ENCODE measurements around the gene C16orf96.

C16orf96 gene

GRCh38 chr16:4601864-4602186, 45.7 kb downstream of the C16orf96 start:
- 85 to 91% methylated on average over 4 to 5 of the region's 6 CpGs for WGBS, 2 experiments (ENCODE audit: insufficient coverage in 2 of 2)
- Histone ChIP-seq H3K4me3 (ENCODE audit: extremely low read depth, insufficient read depth, low read length, poor library complexity, severe bottlenecking) (no peak overlapping the region), H3K4me1 (ENCODE audit: control insufficient read depth, insufficient read depth, low read length, poor library complexity, severe bottlenecking) (no peaks in the 10 kb centered on the region), H3K36me3 (ENCODE audit: control insufficient read depth, insufficient read depth, low read length) (peaks cover 4% of the 10 kb centered on the region), H3K27ac (ENCODE audit: low read depth, low read length, severe bottlenecking) (no peak overlapping the region), H3K9me3 (ENCODE audit: control insufficient read depth, low read length) (no peaks in the 10 kb centered on the region)

- Histone ChIP-seq H3K27ac (ENCODE audit: low read depth, low read length, severe bottlenecking) (no peak overlapping the region), H3K9me3 (ENCODE audit: control insufficient read depth, low read length) (no peaks in the 10 kb centered on the region), H3K4me1 (ENCODE audit: control insufficient read depth, insufficient read depth, low read length, poor library complexity, severe bottlenecking) (no peaks in the 10 kb centered on the region), H3K4me3 (ENCODE audit: extremely low read depth, insufficient read depth, low read length, poor library complexity, severe bottlenecking) (no peak overlapping the region), H3K36me3 (ENCODE audit: control insufficient read depth, insufficient read depth, low read length) (peaks cover 9% of the 10 kb centered on the region)
- WGBS, 2 experiments (ENCODE audit: insufficient coverage in 2 of 2): 86 to 90% methylated on average over 3 to 8 of the region's 8 CpGs
Measured at GRCh38 chr16:4602331-4602730, 46.2 kb downstream of the C16orf96 start.

GRCh38 chr16:4603624-4604170, 47.6 kb downstream of the C16orf96 start:
- no peak overlapping the region for H3K27ac ChIP-seq (ENCODE audit: low read depth, low read length, severe bottlenecking)
- no peak overlapping the region for H3K4me3 ChIP-seq (ENCODE audit: extremely low read depth, insufficient read depth, low read length, poor library complexity, severe bottlenecking)
- H3K36me3 ChIP-seq (ENCODE audit: control insufficient read depth, insufficient read depth, low read length): peaks cover 22% of the 10 kb centered on the region
- H3K9me3 ChIP-seq (ENCODE audit: control insufficient read depth, low read length): no peaks in the 10 kb centered on the region
- H3K4me1 ChIP-seq (ENCODE audit: control insufficient read depth, insufficient read depth, low read length, poor library complexity, severe bottlenecking): no peaks in the 10 kb centered on the region
- 88 to 92% methylated on average over 9 to 13 of the region's 13 CpGs for WGBS, 2 experiments (ENCODE audit: insufficient coverage in 2 of 2)

- WGBS, 2 experiments (ENCODE audit: insufficient coverage in 2 of 2): 79 to 82% methylated on average over 15 of the region's 15 CpGs
- Histone ChIP-seq H3K27ac (ENCODE audit: low read depth, low read length, severe bottlenecking) (no peak overlapping the region), H3K9me3 (ENCODE audit: control insufficient read depth, low read length) (no peaks in the 10 kb centered on the region), H3K36me3 (ENCODE audit: control insufficient read depth, insufficient read depth, low read length) (peaks cover 26% of the 10 kb centered on the region), H3K4me1 (ENCODE audit: control insufficient read depth, insufficient read depth, low read length, poor library complexity, severe bottlenecking) (no peaks in the 10 kb centered on the region), H3K4me3 (ENCODE audit: extremely low read depth, insufficient read depth, low read length, poor library complexity, severe bottlenecking) (no peak overlapping the region)
Measured at GRCh38 chr16:4604401-4604800, 48.3 kb downstream of the C16orf96 start.

DNA sequence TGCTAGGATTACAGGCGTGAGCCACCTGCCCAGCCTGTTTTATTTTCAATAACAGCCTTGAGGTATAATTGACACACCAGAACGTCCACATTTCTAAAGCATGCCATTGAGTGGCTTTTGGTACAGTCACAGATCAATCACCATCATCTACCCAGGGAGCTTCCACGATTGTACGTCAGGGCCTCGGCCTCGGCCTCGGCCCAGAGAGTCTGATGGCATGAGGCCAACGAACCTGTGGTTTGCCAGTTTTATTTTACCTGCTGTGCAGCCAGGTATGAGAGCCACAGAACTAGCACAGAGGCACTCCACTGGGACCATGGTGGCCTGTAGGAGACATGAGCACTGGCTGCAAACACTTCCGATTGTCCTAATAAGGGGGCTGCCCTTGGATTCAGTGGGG, 50.2 kb downstream of the C16orf96 start:
- 97% methylated on average over 8 of the region's 9 CpGs for WGBS, 2 experiments (ENCODE audit: insufficient coverage in 2 of 2)
- Histone ChIP-seq H3K36me3 (ENCODE audit: control insufficient read depth, insufficient read depth, low read length) (peaks cover 45% of the 10 kb centered on the region), H3K9me3 (ENCODE audit: control insufficient read depth, low read length) (no peaks in the 10 kb centered on the region), H3K4me3 (ENCODE audit: extremely low read depth, insufficient read depth, low read length, poor library complexity, severe bottlenecking) (no peak overlapping the region), H3K4me1 (ENCODE audit: control insufficient read depth, insufficient read depth, low read length, poor library complexity, severe bottlenecking) (no peaks in the 10 kb centered on the region), H3K27ac (ENCODE audit: low read depth, low read length, severe bottlenecking) (no peak overlapping the region)

DNA sequence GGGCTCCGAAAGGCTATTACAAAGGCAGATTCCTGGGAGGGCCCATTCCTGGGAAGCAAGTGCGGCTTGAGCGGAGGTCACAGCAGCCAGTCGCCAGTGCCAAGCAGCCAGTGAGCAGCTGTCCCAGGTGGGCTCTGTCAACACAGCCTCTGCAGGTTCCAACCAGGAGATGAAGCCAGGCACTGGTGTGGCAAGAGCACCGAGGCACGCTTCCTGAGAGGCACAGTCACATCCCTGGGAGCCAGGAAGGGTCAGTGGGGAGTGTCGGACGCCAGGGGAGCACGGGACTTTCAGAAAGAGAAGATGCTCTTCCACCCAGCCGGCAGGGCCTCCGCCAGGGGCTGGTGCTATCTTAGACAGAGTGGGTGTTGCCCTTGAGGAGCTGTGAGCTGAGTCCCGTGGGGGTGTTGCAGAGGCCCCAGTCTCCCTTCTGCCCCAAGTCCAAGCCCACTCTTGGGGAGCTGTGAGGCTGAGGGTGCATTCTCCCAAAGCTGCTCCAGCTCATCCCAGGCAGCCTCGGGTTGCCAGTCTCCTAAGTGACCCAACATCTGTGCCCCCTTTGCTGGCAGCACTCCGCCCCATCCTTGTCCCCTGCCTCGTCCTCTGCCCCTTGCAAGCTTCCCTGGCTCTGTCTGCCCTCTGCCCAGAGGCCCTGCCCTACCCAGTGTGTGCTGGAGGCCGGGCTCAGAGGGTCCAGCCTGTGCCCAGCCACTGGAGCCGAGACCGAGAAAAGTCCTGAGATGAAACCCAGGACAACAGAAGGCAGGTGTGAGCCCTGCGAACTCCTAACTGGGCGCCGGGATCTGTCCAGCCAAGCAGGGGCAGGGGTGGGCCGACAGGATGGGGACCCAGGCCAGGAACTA, 51.9 kb downstream of the C16orf96 start:
- Histone ChIP-seq H3K27ac (ENCODE audit: low read depth, low read length, severe bottlenecking) (no peak overlapping the region), H3K4me3 (ENCODE audit: extremely low read depth, insufficient read depth, low read length, poor library complexity, severe bottlenecking) (no peak overlapping the region), H3K36me3 (ENCODE audit: control insufficient read depth, insufficient read depth, low read length) (peaks cover 45% of the 10 kb centered on the region), H3K9me3 (ENCODE audit: control insufficient read depth, low read length) (no peaks in the 10 kb centered on the region), H3K4me1 (ENCODE audit: control insufficient read depth, insufficient read depth, low read length, poor library complexity, severe bottlenecking) (no peaks in the 10 kb centered on the region)
- 94 to 98% methylated on average over 15 to 21 of the region's 22 CpGs for WGBS, 2 experiments (ENCODE audit: insufficient coverage in 2 of 2)

GRCh38 chr16:4608704-4608980, 52.5 kb downstream of the C16orf96 start:
- H3K27ac ChIP-seq (ENCODE audit: low read depth, low read length, severe bottlenecking): no peak overlapping the region
- 95 to 97% methylated on average over 5 to 7 of the region's 8 CpGs for WGBS, 2 experiments (ENCODE audit: insufficient coverage in 2 of 2)
- no peaks in the 10 kb centered on the region for H3K4me1 ChIP-seq (ENCODE audit: control insufficient read depth, insufficient read depth, low read length, poor library complexity, severe bottlenecking)
- H3K36me3 ChIP-seq (ENCODE audit: control insufficient read depth, insufficient read depth, low read length): peaks cover 45% of the 10 kb centered on the region
- no peak overlapping the region for H3K4me3 ChIP-seq (ENCODE audit: extremely low read depth, insufficient read depth, low read length, poor library complexity, severe bottlenecking)
- no peaks in the 10 kb centered on the region for H3K9me3 ChIP-seq (ENCODE audit: control insufficient read depth, low read length)

- Histone ChIP-seq H3K4me1 (ENCODE audit: control insufficient read depth, insufficient read depth, low read length, poor library complexity, severe bottlenecking) (no peaks in the 10 kb centered on the region), H3K4me3 (ENCODE audit: extremely low read depth, insufficient read depth, low read length, poor library complexity, severe bottlenecking) (no peak overlapping the region), H3K9me3 (ENCODE audit: control insufficient read depth, low read length) (no peaks in the 10 kb centered on the region), H3K36me3 (ENCODE audit: control insufficient read depth, insufficient read depth, low read length) (peaks cover 45% of the 10 kb centered on the region), H3K27ac (ENCODE audit: low read depth, low read length, severe bottlenecking) (no peak overlapping the region)
- 95% methylated on average over 30 to 44 of the region's 45 CpGs for WGBS, 2 experiments (ENCODE audit: insufficient coverage in 2 of 2)
Measured at GRCh38 chr16:4609200-4610010, 53.3 kb downstream of the C16orf96 start.

DNA sequence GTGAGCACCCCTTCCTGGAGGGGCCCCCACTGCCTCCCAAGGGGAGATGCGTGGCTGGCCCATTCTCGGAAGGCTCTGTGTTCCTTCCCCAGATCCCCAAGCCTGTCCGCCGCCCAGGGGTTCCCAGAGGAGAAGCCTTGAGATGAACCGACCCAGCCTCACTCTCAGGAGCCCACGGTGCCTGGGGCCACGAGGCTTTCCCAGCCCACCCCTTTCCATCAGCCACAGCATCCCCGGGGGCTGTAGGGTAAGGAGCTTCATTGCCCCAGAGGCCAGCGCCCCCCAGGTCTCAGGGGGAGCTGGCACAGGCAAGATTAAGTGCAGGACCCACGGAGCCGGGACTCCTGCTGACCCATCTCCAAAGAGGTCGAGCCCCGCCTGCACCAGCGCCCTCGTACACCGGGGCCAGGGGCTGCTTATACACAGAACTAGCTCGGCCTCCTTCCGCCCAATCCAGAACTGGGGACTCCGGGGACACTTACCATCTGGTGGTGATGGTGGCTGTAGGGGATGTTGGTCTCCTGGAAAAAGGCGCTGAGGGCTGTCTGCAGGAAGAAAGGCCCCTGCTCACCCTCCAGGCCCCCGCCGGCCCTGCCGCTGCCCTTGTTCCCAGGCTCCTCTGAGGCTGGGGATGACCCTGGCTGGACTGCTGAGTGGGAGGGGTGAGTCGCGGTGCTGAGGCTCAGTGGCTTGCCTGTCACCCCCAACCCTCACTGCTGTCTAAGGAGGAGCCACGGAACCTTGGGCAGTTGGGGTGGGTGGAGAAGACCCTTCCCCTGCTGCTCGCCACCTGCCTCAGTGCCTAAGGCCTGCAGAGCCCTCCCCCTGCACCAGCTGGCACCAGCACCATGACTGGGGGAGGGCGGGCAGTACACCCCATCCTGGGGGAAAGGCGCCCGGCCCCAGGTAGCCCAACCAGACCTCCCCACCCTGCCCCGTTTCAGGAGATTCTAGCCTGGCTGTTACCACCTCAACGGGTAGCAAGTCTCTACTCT, 54.2 kb downstream of the C16orf96 start:
- H3K9me3 ChIP-seq (ENCODE audit: control insufficient read depth, low read length): no peaks in the 10 kb centered on the region
- H3K27ac ChIP-seq (ENCODE audit: low read depth, low read length, severe bottlenecking): no peak overlapping the region
- H3K36me3 ChIP-seq (ENCODE audit: control insufficient read depth, insufficient read depth, low read length): peaks cover 45% of the 10 kb centered on the region
- 85 to 93% methylated on average over 20 to 22 of the region's 32 CpGs for WGBS, 2 experiments (ENCODE audit: insufficient coverage in 2 of 2)
- no peak overlapping the region for H3K4me3 ChIP-seq (ENCODE audit: extremely low read depth, insufficient read depth, low read length, poor library complexity, severe bottlenecking)
- no peaks in the 10 kb centered on the region for H3K4me1 ChIP-seq (ENCODE audit: control insufficient read depth, insufficient read depth, low read length, poor library complexity, severe bottlenecking)

DNA sequence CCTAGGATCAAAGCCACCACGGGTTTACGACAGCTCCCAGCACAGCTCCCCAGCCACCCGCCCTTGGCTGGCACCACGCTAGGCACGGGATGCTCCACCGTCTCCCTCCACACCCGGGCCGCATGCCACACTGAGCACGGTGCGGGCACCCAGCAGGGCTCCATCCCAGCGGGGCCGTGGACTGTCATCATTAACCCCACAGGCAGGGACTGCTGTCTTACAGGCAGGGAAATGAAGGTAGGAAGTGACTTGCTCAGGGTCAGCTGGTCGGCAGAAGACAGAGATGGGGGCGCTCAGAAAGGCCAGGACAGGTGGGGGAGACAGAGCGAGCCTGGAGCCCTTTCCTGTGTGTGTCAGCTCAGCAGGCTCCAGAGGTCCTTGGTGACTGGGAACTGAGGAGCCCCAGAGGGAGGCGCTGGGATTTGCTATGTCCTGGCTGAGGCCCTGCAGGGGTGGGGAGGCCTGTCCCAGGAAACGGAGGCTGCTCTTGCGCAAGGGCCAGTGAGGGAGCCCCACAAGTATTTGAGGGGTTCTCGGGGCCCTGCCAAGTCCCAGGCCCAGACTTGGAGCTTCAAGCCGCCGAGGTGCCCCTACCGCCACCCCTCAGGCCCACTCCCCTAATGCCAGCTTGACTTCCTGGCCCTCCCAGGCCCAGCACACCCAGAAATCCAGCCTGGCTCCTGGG, 55.3 kb downstream of the C16orf96 start:
- 94 to 95% methylated on average over 16 to 21 of the region's 22 CpGs for WGBS, 2 experiments (ENCODE audit: insufficient coverage in 2 of 2)
- peaks cover 45% of the 10 kb centered on the region for H3K36me3 ChIP-seq (ENCODE audit: control insufficient read depth, insufficient read depth, low read length)
- H3K27ac ChIP-seq (ENCODE audit: low read depth, low read length, severe bottlenecking): no peak overlapping the region
- H3K9me3 ChIP-seq (ENCODE audit: control insufficient read depth, low read length): no peaks in the 10 kb centered on the region
- no peak overlapping the region for H3K4me3 ChIP-seq (ENCODE audit: extremely low read depth, insufficient read depth, low read length, poor library complexity, severe bottlenecking)
- H3K4me1 ChIP-seq (ENCODE audit: control insufficient read depth, insufficient read depth, low read length, poor library complexity, severe bottlenecking): no peaks in the 10 kb centered on the region

Measured in mesodermal cell (in vitro differentiated cells).